Measurements from ENCODE around the gene WNT6. TPM values are rescaled to one million over a fixed set of nuclear protein-coding genes. Genes with fewer than 3 reads are reported as not detected.

WNT6 gene
- total RNA-seq, 1 donor from 2014 or later, result 0.72 TPM

GRCh38 chr2:218895326-218895725 is 35.7 kb downstream of the WNT6 start:
- H3K27me3 Mint-ChIP-seq, result peaks cover 82% of the 10 kb centered on the region
- TF ChIP-seq CTCF (IDR thresholded peaks at IDR 0.05; ENCODE audit: unreplicated experiment), result no peak
- DNase-seq (ENCODE audit: low spot score, unreplicated experiment), result no peak
- no peak overlapping the region for H3K27ac Mint-ChIP-seq
- no peaks in the 10 kb centered on the region for H3K36me3 Mint-ChIP-seq (ENCODE audit: insufficient read depth)
- no peaks in the 10 kb centered on the region for H3K9me3 Mint-ChIP-seq (ENCODE audit: low read depth)
- H3K4me1 Mint-ChIP-seq (ENCODE audit: low read depth), result peaks cover 5% of the 10 kb centered on the region
- H3K4me3 Mint-ChIP-seq (ENCODE audit: low read depth), result no peak overlapping the region

GRCh38 chr2:218895759-218896500 is 36.3 kb downstream of the WNT6 start:
- H3K36me3 Mint-ChIP-seq (ENCODE audit: insufficient read depth), result no peaks in the 10 kb centered on the region
- TF ChIP-seq CTCF (IDR thresholded peaks at IDR 0.05; ENCODE audit: unreplicated experiment), result no peak
- H3K4me1 Mint-ChIP-seq (ENCODE audit: low read depth), result peaks cover 5% of the 10 kb centered on the region
- H3K4me3 Mint-ChIP-seq (ENCODE audit: low read depth), result no peak overlapping the region
- peaks cover 82% of the 10 kb centered on the region for H3K27me3 Mint-ChIP-seq
- H3K9me3 Mint-ChIP-seq (ENCODE audit: low read depth), result no peaks in the 10 kb centered on the region
- H3K27ac Mint-ChIP-seq, result no peak overlapping the region
- DNase-seq (ENCODE audit: low spot score, unreplicated experiment), result no peak

GRCh38 chr2:218896501-218897393 is 37.1 kb downstream of the WNT6 start:
- H3K27me3 Mint-ChIP-seq, result peaks cover 80% of the 10 kb centered on the region
- no peak overlapping the region for H3K4me3 Mint-ChIP-seq (ENCODE audit: low read depth)
- H3K27ac Mint-ChIP-seq, result no peak overlapping the region
- H3K9me3 Mint-ChIP-seq (ENCODE audit: low read depth), result no peaks in the 10 kb centered on the region
- peak; percentile 9 for TF ChIP-seq CTCF (IDR thresholded peaks at IDR 0.05; ENCODE audit: unreplicated experiment)
- DNase-seq (ENCODE audit: low spot score, unreplicated experiment), result no peak
- H3K4me1 Mint-ChIP-seq (ENCODE audit: low read depth), result peaks cover 5% of the 10 kb centered on the region
- H3K36me3 Mint-ChIP-seq (ENCODE audit: insufficient read depth), result no peaks in the 10 kb centered on the region

GRCh38 chr2:218897394-218898108 is 37.9 kb downstream of the WNT6 start:
- Mint-ChIP-seq H3K27me3 (peaks cover 84% of the 10 kb centered on the region), H3K4me1 (ENCODE audit: low read depth) (peaks cover 5% of the 10 kb centered on the region), H3K9me3 (ENCODE audit: low read depth) (no peaks in the 10 kb centered on the region), H3K36me3 (ENCODE audit: insufficient read depth) (no peaks in the 10 kb centered on the region), H3K4me3 (ENCODE audit: low read depth) (no peak overlapping the region), H3K27ac (no peak overlapping the region)
- no peak for TF ChIP-seq CTCF (IDR thresholded peaks at IDR 0.05; ENCODE audit: unreplicated experiment)
- no peak for DNase-seq (ENCODE audit: low spot score, unreplicated experiment)
